ENCODE results near the gene HDAC10.
"Not testable (repeated sequence)": the region's sequence is repeated elsewhere in the genome, so short reads cannot be mapped to it uniquely, and the experiment has no call there.

HDAC10 gene

DNA sequence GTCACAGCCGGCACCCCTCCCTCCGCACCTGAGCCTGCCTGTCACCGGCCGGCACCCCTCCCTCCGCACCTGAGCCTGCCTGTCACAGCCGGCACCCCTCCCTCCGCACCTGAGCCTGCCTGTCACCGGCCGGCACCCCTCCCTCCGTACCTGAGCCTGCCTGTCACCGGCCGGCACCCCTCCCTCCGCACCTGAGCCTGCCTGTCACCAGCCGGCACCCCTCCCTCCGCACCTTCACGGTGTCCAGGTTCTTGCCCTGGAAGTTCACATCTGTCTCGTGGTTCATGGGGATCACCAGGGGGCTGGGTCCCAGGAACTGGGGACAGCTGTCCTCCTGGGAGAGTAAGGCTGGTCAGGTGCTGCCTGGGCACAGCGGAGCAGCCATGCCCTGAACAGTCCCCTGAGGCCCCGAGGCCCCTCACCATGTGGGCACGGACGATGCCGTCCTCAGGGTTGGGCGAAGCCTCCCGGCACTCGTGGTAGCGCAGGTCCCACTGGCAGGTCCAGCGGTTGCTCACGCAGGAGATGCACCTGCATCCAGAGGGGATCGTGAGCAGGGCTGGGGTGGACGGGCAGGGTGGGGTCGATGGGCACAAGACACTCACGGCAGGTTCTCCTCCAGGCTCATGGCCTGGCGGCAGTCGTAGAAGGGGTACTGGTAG, 34.6 kb upstream of the HDAC10 start:
- no peak for DNase-seq (ENCODE audit: low read depth in 2 of 2)

DNA sequence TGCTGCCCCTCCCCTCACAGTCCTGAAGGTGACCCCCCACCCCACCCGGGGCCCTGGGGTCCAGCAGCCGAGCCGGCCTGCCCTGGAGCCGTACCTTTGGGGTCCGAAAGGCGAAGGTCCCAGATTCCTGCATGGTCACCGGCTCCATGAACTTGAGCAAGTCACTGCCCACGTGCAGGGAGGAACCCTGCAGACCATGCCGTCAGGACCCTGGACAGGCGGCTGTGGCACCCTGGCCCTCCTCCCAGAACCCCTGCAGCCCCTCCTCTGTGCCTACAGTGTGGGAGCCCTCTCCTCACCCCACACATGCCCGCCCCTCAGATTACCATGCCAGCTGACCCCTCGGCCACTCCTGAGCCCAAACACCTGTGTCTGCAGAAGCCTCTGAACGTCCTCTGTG, 33.4 kb upstream of the HDAC10 start:
- DNase-seq (ENCODE audit: low read depth in 2 of 2) = no peak

DNA sequence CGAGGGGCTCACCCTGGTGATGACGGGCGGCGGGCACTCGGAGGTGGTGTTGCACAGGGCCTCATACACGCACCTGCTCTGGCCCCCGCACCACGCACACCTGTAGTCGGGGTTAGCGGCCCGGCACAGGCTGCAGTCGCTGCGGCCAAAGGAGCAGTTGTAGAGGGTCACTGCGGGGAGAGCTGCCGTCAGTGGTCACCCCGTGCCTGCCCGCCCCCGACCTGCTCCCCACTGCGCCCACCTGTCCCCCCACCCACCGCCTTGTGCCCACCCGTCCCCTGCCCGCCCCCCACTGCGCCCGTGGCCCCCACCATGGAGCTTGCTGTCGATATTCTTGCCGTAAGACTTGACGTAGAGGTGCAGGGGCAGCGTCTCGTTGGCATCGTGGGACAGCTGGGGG, 32.8 kb upstream of the HDAC10 start:
- DNase-seq (ENCODE audit: low read depth in 2 of 2) = no peak

DNA sequence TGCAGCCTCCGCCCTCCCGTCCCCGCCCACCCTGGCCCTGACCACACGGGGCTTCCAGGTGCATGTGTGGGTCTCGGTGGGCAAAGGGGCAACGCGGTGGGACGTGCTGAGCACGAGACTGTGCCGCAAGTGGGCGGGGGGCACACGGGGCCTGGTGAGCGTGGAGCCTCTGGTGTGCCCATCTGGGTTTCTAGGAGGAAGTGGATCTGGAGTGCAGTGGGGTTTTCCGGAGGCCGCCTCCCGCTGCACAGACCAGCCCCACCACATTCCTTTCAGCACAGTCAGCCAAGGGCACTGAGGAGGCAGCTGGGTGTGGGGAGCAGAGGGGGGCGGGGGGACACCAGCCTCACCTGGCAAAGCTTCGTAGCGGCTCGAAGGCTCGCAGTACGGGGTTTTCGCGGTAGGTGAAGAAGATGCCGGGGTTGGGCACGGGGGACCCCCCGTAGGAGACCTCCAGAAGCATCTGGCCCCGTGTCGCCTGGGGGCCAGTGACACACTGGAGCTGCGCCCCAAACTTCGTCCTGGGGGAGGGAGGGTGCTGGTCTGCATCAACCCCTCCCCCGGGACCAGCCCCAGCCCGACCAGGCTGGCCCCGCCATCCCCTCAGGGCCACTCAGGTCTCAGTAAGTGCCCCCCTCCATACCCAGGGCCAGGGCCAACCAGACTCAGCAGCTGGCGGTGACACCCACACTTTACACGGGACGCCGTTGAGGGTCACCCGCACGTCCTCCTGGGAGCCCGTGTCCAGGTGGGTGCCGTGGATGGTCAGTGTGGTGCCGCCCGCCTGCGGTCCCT, 31.5 kb upstream of the HDAC10 start:
- DNase-seq (ENCODE audit: low read depth in 2 of 2) = no peak

DNA sequence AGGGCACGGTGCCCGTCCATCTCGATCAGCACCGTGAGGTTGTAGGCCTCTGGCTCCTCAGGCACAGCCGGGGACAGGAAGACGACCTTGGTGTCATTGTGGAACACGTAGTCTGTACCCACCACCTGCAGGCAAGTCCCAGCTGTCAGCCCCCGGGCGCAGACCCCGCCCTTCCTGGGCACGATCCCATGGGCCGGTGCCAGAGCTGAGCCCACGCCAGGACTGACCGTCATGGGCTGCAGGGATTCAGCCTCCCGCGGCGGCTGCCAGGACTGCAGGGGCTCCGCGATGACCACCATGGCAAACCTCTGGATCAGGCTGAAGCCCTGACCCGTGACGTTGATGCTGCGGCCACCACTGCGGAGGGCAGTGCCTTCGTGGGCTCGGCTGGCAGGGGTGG, 30.9 kb upstream of the HDAC10 start:
- DNase-seq (ENCODE audit: low read depth in 2 of 2) = no peak

DNA sequence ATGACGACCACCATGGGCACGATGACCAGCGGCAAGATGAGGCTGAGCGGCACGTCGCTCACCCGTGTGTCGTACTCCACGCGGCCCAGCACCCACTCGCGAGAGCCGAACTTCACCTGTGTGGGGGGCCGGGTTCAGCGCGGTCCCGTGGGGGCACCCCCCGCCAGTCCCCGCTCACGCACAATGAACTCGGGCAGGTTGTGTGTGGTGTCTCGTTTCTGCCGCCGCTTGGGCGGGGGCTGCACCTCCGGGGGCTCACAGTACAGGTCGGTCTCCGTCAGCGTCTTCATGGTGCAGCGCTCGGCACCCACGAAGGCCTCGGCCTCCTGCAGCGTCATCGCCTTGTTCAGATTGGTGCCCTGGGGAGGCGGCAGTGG, 30.3 kb upstream of the HDAC10 start:
- DNase-seq (ENCODE audit: low read depth in 2 of 2) = no peak

DNA sequence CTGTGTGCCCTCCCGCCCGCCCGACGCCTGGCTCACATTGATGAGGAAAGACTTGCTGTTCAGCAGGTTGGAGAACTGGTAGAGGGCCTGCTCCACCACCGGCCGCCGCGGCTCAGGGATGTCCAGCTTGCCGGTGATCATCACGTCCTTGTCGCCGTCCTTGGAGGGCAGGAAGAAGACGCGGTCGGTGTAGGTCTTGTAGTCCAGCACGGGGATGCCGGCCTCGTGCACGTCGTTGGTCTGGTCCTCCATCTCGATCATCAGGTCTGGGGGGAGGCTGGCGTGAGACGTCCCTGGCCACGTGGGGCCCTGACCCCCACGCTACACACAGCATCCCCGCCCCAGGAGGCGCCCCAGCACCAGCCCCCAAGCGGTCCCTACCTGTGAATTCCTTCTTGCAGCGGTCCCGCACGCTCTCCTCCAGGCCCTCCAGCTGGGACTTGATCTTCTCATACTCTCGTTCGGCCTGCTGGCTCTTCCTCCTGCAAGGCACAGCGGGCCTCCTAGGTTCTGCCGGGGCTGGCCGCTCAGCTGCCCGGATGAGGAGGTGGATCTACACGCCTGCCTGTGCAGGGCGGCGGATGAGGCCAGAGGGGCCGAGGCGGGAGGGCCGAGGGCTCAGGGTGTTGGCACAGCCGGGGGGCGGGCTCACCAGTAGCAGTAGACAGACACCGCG, 29.8 kb upstream of the HDAC10 start:
- DNase-seq (ENCODE audit: low read depth in 2 of 2) = no peak

DNA sequence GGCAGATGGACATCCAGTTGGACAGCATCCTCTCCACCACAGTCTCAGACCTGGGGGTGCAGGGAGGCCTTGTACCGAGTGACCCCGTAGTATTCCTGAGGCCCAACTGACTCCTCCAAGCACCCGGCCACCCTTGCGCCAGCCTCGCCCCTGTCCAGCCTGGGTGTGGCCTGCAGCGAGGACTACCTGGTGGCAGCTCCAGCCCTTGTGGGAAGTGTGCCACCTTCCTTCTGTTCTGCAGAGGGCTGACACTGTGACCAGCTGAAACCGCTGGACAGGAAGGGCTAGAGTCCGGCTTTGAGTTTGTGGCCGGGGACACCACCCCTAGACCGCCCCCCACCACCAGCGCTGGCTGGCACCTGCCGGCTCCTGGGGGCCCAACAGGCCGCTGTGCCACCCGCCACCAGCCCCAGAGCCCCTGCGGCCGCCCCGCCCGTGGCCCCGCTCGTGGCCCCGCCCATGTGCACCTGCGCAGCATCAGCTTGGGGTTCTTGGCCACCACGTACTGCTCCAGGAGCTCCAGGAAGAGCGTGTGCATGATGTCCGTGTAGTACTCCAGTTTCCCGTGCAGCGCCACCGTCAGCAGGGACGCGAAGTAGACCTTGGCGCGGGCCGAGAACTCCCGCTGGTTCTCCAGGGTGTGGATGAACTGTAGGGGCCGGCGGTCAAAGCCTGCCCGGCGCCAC, 29.1 kb upstream of the HDAC10 start:
- DNase-seq (ENCODE audit: low read depth in 2 of 2) = no peak

DNA sequence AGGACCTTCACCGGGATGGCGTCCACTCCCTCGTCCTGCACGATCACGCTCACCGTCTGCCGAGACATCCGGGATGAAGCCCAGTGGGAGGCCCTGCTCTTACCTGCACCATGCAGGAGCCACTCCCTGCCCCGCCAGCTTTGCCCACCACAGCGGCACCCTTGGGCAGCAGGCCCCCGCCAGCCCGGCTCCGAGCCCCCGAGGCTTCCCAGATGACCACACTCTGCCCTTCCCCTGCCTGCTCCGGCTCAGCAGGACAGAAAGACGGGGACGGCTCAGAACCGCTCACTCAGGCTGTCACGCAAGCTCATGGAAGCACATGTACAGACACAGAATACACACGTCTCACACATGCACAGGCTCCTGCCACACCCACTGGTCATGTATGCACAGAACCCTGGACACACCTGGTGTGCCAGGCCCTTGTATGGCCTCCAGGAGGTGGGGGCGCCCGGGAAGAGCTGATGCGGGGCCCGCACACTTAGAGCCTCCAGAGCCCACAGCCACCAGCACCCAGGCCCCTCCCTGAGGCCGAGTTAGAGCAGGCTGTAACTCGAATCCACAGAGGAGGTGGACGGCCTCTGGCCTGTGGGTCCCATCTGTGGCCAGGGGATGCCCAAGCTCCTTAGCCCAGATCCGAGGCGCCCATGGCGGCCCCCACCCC, 28.0 kb upstream of the HDAC10 start:
- no peak for DNase-seq (ENCODE audit: low read depth in 2 of 2)

DNA sequence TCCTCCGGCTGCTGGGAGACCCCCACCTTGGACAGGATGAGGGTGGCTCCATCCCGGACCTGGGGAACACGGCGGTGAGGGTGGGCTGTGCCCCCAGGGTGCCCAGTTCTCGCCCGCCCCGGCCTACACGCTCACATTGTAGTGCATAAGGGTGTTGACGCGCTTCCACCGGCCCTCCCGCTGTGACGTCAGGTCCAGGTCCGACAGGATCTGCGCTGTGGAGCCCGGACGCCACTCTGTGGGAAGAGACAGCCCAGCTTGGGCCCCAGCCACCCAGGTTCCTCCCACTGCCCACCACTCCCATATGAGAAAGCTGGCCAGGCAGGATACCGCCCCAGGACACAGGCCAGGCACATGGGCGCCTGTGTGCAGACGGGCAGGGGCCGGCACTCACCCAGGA, 27.4 kb upstream of the HDAC10 start:
- no peak for DNase-seq (ENCODE audit: low read depth in 2 of 2)

DNA sequence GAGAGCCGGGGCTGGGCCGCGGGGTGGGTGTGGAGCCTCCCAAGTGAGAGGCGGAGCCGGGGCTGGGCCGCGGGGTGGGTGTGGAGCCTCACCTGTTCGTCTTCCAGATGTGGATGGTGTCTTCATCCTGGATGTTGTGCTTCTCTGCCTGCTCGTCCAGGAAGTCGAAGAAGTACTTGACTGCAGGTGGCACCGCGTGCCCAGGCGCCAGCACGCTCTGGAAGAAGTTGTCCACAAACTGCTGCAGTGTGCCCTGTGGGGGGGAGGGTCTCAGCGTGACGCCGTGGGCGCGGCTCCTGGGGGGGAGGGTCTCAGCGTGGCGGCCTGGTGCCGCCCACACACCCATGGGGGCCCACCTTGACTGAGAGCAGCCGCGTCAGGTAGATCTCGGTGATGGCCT, 26.7 kb upstream of the HDAC10 start:
- no peak for DNase-seq (ENCODE audit: low read depth in 2 of 2)

DNA sequence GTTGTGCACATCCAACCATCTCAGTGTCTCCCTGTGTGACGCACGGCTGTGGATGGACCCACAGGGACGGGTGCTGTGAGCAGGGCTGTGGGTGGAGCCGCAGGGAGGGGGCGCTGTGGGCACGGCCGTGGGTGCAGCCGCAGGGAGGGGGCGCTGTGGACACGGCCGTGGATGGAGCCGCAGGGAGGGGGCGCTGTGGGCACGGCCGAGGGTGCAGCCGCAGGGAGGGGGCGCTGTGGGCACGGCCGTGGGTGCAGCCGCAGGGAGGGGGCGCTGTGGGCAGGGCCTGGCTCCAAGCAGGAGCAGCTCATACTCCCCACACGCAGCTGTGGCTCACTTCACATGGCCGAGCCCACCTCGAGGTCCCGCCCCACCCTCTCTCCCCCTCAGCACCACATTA, 25.1 kb upstream of the HDAC10 start:
- DNase-seq (ENCODE audit: low read depth in 2 of 2) = no peak

DNA sequence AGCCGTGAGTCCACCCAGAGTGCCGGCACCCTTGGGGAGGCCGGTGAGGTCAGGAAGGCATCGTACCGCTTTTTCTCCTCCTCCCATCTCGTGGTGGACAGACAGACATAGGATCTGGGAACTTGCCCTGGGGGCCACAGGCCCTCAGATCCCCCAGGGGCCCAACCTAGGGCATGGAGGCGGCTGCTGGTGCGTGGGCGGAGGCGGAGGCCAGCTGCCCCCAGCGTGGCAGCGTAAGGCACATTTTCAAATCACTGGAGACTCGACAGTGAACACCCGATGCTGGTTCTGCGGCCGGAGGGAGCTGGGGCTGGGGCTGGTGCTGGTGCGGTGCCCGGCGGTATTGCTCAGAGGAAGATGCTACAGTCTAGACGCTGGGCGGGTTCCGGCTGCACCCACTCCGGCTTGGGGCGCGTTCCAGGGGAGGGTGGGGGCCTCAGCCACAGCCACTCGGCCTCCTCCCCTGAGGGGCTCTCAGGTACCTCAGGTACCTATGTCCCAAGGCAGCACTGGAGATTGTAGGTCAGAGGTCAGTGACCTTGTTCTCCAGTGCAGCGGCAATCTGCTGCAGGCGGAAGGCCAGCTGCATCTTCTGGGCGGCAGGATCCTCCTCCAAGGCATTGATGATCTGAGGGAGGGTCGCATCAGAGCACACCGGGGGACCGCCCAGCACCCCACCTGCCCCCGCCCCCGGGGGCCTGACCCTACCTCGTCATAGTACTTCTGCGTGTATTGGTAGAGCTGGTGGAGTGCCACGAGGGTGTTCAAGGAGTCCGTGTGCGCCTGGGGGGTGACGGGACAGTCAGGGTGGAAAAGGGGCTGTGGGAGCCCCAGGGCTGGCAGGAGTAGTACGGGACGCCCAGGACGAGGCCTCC, 24.4 kb upstream of the HDAC10 start:
- DNase-seq (ENCODE audit: low read depth in 2 of 2) = no peak

DNA sequence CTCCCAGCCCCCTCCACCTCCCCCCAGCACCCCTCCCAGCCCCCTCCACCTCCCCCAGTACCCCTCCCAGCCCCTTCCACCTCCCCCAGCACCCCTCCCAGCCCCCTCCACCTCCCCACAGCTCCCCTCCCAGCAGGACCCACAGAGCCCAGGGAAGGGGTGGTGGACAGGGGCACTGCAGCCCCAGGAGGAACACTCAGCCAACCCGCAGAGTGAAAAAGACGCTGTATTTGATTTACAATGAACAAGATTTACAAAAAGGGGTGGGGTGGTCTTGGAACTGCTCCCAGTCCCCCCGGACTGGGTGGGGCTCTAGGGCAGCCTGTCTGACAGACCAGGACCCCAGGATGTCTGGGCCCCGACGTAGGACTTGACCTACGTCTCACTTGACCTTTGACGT, 23.7 kb upstream of the HDAC10 start:
- DNase-seq (ENCODE audit: low read depth in 2 of 2) = no peak

DNA sequence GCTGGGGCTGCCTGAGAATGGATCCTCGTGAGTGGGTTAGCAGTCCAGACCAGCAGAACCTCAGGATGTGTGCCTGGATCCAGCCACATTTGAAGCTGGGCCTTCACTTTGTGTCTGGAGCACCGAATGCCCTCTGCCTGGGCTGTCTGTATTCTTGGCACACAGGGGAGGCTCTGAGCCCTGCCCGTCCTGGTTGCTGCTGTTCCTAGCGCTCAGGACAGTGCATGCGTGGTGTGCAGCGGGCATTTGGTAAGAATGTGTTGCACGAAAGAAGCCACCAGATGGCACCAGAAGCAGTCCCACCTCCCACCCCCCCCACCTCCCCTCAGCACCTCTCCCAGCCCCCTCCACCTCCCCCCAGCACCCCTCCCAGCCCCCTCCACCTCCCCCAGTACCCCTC, 23.2 kb upstream of the HDAC10 start:
- DNase-seq (ENCODE audit: low read depth in 2 of 2) = no peak

DNA sequence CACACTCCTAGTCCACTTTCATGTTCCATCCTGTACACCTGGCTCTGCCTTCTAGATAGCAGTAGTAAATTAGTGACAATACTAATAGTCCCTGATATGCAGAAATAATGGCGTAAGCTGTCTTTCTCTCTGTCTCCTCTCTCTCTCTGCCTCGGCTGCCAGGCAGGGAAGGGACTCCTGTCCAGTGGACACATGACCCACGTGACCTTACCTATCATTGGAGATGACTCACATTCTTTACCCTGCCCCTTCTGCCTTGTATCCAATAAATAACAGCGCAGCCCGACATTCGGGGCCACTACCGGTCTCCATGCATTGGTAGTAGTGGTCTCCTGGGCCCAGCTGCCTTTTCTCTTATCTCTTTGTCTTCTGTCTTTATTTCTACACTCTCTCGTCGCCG, 22.7 kb upstream of the HDAC10 start:
- not testable (repeated sequence) for DNase-seq (ENCODE audit: low read depth in 2 of 2)

DNA sequence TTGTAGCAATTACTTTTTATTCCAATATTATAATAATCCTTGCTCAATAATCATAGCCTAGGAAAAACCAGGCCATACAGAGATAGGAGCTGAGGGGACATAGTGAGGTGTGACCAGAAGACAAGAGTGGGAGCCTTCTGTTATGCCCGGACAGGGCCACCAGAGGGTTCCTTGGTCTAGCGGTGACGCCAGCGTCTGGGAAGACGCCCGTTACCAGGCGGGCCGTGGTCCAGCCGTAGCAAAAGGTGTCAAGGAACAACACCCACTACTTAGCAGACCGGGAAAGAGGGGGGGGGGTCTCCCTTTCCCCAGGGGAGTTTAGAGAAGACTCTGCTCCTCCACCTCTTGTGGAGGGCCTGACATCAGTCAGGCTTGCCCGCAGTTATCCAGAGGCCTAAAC, 22.3 kb upstream of the HDAC10 start:
- DNase-seq (ENCODE audit: low read depth in 2 of 2) = not testable (repeated sequence)

DNA sequence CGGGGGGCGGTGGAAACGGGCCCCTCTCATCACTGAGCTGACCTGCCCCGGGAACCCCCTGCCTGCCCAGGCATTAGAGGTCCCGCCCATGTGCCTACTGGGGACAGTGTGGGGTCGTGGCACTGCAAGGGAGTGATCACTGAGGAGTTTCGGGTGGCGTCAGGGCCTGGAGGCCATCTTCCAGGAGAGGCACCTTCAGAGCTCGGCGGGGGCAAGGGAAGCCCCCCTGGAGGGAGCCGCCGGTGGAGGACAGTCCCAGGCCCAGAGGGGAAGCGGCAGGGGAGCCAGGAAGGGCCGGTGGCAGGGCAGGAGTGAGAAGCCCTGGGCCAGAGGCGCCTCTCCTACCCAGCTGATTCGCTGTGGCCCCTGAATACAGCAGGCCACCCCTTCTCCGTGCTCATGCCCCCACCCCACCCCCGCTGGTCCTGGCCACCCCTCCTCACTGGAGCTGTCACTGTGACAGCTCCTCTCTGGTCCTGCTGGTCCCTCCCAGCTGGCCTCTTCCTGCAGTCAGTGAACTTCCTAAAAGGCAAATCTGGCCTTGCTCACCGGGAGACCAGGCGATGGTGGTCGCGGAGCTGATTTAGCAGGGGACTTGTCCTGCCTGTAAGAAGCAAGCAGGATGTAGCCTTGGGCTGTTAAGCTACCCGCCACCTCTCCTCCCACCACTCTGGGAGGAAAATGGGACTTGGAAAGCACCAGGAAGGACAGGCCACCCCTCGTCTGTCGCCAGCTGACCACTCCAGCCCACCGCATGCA, 21.2 kb upstream of the HDAC10 start:
- DNase-seq (ENCODE audit: low read depth in 2 of 2) = no peak

DNA sequence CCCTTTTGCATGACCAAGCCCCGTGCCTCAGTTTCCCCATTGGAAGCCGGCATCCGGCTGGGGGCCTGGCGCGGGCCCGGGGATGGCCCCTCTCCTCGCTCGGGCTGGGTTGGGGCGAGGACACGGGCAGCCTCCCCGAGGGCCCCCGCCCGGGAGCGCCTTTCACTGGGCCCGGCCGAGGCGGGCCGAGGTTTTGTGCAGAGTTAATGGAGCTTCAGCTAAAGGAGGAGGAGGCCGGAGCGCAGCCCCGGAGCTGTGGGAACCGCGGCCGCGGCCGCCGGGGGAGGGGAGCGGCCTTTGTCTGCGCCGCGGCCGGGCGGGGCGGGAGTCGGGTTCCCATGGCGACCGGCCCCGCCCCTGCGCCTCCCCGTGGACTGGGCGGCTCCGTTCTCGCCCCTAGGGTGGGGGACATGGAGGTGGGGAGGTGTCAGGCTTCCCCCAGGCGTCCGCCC, 20.5 kb upstream of the HDAC10 start:
- no peak for DNase-seq (ENCODE audit: low read depth in 2 of 2)
